ELF-1 (cell line): ENCODE results near the gene HNRNPCL2.
"Not testable (repeated sequence)": the region's sequence is repeated elsewhere in the genome, so short reads cannot be mapped to it uniquely, and the experiment has no call there.

Source experiments
- DNase-seq: peaks from one replicate; pipeline ENCODE4 v3.0.0-alpha.2; 2016; ENCODE audit warnings: low read depth, low spot score

The HNRNPCL2 gene

GRCh38 chr1:13116754-13117153 lies at the start of gene HNRNPCL2:
TSS of gene HNRNPCL2 (minus strand) at chr1:13116854. CDS start at chr1:13116400, 454 bp downstream.
- DNase-seq, result not testable (repeated sequence)

DNA sequence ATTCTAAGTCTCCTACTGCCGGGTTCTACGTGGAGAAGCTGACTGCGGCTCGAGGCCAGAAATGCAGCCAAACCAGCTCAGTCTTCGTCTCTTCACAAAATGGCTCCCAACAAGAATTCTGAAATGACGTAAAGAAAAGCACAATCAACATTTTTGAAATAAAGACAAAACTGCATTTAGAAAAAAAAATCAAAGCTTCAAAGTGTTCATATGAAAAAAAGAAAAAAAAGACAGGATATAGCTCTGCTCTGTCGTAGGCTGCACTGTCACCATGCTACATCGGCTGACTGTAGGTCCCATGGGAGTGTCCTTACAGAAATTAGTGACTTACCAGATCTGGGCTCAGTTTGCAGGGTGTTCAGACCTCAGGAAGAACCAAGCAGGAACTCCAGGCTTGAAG lies 48.9 kb upstream of the HNRNPCL2 start, which contains the start of gene HNRNPCL4:
Gene HNRNPCL4 (minus strand): TSS at position 101 of the 400 bp plus-strand sequence. CDS start 164 bp downstream, outside the sequence.
- DNase-seq, result not testable (repeated sequence)

- not testable (repeated sequence) for DNase-seq
Measured at GRCh38 chr1:13155909-13156308, 39.3 kb upstream of the HNRNPCL2 start, which contains the start of gene PRAMEF26. TSS of gene PRAMEF26 (minus strand) at chr1:13156009. CDS start at chr1:13153095, 2,914 bp downstream.

- DNase-seq, result not testable (repeated sequence)
Measured at GRCh38 chr1:13070474-13070873, 46.2 kb downstream of the HNRNPCL2 start, which contains the start of gene PRAMEF25. TSS of gene PRAMEF25 (plus strand) at chr1:13070774. CDS start at chr1:13073694, 2,920 bp downstream.
